Stromal cell of bone marrow (primary cell): ENCODE measurements around the gene THOC2.
A peak's percentile ranks its signal among the peaks of the same experiment; 100 is the strongest.
"Not testable (repeated sequence)": the region's sequence is repeated elsewhere in the genome, so short reads cannot be mapped to it uniquely, and the experiment has no call there.

Experiments
- DNase-seq: peaks from one replicate; pipeline ENCODE4 v3.0.0-alpha.2; 2012; ENCODE audit warnings: low read depth

Gene THOC2, protein sequence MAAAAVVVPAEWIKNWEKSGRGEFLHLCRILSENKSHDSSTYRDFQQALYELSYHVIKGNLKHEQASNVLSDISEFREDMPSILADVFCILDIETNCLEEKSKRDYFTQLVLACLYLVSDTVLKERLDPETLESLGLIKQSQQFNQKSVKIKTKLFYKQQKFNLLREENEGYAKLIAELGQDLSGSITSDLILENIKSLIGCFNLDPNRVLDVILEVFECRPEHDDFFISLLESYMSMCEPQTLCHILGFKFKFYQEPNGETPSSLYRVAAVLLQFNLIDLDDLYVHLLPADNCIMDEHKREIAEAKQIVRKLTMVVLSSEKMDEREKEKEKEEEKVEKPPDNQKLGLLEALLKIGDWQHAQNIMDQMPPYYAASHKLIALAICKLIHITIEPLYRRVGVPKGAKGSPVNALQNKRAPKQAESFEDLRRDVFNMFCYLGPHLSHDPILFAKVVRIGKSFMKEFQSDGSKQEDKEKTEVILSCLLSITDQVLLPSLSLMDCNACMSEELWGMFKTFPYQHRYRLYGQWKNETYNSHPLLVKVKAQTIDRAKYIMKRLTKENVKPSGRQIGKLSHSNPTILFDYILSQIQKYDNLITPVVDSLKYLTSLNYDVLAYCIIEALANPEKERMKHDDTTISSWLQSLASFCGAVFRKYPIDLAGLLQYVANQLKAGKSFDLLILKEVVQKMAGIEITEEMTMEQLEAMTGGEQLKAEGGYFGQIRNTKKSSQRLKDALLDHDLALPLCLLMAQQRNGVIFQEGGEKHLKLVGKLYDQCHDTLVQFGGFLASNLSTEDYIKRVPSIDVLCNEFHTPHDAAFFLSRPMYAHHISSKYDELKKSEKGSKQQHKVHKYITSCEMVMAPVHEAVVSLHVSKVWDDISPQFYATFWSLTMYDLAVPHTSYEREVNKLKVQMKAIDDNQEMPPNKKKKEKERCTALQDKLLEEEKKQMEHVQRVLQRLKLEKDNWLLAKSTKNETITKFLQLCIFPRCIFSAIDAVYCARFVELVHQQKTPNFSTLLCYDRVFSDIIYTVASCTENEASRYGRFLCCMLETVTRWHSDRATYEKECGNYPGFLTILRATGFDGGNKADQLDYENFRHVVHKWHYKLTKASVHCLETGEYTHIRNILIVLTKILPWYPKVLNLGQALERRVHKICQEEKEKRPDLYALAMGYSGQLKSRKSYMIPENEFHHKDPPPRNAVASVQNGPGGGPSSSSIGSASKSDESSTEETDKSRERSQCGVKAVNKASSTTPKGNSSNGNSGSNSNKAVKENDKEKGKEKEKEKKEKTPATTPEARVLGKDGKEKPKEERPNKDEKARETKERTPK (N-terminal part only)

DNA sequence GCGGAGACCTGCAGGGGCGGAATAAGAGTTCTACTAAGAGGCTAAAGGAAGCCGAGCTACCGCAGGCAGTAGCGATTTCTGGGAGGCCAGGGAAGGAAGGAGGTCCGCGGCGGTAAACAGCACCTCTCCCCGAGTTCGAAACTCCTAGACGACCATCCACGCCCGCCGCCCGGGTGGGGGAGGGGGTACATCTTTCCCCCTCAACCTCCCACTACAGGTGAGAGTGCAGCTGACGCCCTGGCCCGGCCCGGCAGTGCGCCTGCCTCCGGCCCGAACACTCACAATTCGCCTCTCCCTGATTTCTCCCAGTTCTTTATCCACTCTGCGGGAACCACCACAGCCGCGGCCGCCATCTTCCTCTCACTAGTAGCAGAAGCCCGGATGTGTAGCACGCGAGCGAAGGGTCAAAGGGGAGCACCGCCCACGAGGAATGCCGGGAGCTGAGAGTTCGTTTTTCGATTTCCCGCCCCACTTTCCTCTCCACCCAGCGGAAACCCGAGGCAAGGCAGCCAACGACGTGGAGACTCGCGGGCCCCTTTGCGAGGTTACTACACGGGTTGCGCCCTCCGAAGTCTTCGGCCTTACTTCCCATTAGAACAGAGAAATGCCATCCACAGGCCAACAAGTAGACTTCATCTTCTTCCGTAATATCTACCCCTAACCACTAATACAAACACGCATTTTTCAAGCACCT, at the start of gene THOC2:
Gene THOC2, minus strand, starts transcription at position 383 of the 694 bp plus-strand sequence. Its CDS starts 30 bp downstream, at position 353.
- DNase-seq = peak; percentile 75

DNA sequence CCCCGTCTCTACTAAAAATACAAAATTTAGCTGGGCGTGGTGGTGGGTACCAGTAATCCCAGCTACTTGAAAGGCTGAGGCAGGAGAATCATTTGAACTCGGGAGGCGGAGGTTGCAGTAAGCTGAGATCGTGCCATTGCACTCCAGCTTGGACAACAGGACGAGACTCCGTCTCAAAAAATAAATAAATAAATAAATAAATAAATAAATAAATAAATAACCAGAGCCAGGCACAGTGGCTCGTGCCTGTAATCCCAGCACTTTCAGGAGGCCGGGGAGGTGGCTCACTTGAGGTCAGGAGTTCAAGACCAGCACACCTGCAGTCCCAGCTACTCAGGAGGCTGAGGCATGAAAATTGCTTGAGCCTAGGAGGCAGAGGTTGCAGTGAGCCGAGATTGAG, 48.9 kb upstream of the THOC2 start:
- not testable (repeated sequence) for DNase-seq

DNA sequence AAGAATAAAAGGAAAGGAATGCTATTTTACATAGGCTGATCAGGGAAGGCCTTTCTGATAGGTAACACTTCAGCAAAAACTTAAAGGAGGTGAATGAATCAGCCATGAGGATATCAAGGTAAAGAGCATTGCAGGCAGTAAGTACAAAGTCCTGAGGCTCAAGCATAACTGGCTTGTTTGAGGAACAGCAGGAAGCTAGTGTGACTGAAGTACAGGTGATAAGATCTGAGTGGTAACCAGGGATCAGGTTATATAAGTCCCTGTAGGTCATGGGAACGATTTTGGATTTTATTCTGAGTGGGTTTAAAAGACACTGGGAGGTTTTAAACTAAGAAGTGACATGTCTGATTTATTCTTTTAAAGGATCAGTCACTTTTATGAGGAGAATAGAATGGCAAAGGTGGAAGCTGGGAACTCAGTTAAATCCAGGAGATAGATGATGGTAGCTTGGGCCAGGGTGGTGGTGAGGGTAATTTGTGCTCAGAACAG, 47.1 kb upstream of the THOC2 start:
- no peak for DNase-seq

DNA sequence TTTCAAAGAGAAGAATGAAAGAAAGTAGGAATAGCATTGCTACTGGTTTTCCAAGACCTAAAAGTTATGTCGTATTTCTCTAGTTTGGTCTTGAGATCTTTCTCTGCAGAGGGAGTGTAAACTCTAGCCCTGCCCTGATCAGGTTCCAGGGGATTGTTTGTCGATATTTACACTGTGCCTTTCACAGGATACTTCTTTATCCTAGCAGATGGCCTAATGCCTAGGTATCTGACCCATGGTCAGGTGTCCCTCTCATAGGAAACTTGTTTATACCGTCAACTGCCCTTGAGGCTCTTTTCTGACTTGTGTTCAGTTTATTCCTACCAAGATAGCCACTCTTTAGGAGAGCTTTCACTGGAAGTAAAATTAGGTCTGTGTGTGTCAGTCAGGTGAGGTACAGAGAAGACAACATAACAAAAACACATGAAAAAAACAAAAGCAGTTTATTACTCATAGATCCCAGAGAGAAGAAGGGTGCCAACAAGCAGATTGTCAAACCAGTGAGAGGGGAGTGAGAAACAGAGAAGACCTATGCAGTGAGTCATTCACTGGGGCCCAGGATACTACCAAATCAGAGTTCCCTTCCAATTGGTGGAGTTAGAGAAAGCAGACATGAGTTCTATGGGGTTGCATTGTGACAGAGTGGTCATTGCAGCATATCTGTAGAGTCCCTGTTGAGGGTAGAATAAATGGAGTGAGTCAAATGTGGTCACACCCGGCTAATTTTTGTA, 40.6 kb upstream of the THOC2 start:
- DNase-seq = no peak

DNA sequence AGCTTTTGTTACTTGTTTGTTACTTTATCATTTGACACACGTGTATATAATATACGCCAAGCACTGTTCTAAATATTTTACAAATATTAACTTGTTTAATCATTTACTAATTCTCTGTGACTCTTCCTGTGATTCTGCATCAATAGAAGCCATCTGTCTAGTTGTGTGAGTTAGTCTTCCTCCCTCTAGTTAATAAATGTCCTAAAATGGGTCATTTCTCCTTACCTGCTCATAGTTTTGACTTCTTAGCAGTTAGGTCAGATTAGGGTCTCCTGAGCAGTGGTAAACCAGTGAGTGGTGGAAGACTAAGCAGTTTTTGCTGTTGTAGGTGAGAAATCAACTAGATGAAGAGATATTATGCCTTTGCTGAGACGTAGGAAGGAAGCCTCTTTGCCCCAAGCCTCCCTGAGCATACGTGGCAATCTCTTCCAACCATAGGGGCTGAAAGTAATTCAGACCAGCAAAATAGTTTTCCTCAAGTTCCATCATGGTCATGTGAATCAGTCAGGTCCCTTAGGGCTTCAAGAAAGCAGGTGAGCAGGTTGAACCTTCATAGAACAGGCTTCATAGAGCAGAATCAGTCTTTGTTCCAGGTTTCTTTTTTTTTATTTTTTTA, 38.7 kb upstream of the THOC2 start:
- no peak for DNase-seq

DNA sequence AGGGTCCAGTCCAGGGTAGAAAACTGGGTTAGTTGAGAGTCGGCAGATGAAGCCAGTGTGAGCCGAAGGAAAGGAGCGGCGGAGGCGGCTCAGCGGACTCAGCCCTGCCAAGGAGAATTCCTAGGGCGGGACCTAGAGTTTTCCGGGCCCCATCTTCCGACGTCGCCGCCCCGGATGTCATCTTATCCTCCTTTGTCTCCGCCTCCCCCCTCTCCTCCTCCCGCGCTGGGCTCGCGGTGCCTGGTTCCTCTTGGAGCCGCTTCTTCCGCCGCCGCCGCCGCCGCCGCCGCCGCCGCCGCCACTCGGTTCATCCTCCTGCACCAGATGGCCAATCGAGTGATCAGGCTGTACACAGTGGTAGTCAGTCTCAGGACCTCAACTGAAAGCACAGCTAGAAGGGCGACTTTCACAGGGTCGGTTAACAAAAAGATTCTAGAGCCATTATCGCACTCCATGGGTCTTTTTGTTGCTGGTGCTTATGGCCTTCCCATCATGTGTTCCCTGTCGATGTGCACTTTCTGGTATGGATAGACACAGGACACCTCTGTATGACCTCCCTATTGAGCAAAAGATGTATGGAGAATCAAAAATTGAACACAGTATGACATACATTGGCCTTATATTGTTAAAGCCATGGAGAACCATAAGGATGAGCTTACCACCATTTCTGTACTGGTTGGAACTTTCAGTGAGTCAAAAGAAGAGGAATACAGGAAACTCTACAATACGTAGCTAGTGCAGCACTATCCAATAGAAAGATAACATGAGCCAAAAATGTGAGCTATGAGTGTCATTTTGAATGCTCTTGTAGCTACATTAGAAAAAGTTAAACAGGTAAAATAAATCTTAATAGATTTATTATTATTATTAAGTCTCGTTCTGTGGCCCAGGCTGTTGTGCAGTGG, 32.4 kb upstream of the THOC2 start:
- DNase-seq = peak; percentile 77

DNA sequence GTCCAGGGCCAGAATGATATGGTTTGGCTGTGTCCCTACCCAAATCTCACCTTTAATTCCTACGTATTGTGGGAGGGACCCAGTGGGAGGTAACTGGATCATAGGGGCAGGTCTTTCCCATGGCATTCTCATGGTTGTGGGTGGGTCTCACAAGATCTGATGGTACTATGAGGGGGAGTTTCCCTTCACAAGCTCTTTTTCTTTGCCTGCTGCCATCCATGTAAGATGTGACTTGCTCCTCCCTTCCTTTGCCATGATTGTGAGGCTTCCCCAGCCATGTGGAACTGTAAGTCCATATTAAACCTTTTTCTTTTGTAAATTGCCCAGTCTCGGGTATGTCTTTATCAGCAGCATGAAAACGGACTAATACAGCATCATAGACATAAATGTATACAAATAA, 27.0 kb upstream of the THOC2 start:
- DNase-seq = not testable (repeated sequence)

DNA sequence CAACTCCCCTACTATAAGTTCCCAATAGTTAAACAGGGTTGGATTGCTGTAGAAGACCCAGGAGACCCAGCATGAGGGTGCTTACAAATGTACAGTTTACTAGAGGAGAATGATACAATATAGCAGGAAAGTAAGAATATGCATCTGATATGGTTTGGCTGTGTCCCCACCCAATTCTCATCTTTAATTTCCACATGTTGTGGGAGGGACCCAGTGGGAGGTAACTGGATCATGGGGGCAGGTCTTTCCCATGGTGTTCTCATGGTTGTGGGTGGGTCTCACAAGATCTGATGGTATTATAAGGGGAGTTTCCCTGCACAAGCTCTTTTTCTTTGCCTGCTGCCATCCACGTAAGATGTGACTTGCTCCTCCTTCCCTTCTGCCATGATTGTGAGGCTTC, 24.9 kb upstream of the THOC2 start:
- DNase-seq = not testable (repeated sequence)

DNA sequence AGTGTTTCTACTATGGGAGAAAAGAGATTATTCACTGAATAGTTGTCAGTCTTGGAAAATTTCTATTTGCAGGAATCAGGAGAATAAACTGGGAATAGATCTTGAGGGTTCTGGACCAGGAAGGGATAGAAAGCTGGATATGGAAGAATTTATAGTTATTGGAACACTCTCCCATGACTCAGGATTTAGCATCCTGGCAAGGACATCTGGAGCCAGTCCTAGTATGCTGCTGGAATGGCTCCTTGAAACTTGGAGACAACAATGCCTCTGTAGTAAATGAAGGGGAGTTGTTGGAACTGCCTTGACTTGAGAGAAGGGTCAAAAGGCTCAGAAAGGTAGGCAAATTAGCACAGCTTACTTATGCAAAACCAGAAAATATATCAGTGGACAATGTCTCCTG, 23.5 kb upstream of the THOC2 start:
- DNase-seq = peak; percentile 50

DNA sequence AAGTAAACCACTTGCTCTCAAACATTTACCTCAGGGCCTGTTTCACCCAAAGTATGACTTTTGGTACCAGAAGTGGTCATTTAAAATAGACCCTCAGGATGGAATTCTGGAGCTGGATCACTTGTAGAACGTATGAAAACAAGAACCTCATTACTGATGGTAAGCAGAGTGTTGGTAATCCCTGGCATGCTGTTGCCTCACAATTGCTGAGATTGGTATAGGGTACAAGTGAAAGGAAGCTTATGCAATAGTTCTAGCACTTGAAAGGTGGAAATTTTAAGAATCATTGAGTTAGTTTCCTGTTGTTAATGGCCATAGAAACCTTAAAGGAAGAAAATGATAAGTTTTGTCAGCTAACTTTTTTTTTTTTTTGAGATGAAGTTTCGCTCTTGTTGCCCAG, 22.3 kb upstream of the THOC2 start:
- no peak for DNase-seq

DNA sequence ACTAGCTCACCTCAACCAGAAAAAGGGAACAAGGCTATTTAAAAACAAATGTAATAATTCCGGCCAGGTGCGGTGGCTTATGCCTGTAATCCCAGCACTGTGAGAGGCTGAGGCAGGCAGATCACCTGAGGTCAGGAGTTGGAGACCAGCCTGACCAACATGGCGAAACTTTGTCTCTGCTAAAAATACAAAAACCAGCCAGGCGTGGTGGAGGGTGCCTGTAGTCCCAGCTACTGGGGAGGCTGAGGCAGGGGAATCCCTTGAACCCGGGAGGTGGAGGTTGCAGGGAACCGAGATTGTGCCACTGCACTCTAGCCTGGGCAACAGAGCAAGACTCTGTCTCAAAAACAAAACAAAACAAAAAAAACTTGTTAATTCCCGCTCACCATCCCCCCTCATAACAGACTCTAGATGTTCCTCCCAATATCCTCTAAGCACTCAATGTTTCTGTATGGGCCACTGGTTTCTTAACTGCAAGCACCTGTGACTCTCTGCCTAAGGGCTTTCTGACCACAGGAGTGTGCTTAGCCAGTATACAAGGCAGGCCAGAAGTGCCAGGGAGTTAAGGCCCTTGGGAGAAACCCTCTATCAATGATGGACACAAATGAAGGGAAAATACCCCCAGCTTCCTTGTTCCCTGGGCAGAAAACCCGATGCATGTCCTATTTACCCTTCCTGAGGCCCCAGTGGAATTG, 21.0 kb upstream of the THOC2 start:
- no peak for DNase-seq

DNA sequence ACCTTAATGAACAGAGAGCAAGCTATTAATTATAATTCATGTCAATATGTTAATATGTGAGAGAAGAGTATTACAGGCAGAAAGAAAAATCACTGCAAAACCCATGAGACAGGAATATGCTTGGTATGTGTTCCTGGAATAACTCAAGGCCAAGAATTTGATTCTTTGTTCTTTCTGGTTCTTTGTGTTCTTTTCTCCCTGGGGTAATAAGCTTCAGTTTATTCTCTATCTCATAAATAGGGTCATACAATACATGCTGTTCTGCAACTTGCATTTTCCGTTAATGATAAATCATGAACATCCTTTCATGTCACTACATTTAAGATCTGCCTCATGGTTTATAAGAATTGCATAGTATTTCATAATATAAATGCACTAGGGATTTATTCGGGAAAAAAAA, 16.8 kb upstream of the THOC2 start:
- no peak for DNase-seq

DNA sequence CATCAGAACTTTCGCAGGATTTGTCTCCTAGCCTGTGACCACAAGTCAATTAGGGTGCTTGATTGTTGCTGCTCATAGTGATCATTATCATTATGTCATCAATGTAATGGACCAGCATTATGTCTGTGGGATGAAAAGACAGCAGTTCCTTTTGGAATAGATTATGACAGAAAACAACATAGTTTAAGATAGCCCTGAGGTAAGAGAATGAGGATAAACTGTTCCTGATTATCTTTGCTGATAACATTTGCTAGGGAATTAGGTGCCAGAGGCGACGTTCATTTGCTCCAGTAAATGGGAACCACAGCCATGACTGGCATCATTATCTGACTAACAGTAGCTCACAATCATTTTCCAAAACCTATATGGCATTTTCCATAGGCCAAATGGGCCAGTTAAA, 12.7 kb upstream of the THOC2 start:
- DNase-seq = no peak

DNA sequence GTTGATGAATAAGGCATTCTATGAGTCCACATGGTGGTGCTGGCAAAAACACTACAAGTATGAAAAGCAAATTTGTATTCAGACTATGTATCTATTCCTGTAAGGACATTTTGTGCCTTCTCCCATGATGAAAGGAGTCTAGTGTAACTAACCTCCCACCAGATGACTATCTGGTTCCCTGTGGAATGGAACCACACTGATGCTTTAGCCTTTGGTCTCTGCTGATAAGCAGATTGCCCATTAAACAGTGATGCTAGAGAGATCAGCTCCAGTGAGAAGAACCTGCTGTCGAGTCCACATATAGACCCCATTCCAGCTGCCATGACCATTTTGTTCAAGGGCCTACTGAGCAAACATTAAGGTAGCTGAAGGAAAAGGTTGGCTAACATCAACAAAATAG, 10.5 kb upstream of the THOC2 start:
- DNase-seq = no peak

DNA sequence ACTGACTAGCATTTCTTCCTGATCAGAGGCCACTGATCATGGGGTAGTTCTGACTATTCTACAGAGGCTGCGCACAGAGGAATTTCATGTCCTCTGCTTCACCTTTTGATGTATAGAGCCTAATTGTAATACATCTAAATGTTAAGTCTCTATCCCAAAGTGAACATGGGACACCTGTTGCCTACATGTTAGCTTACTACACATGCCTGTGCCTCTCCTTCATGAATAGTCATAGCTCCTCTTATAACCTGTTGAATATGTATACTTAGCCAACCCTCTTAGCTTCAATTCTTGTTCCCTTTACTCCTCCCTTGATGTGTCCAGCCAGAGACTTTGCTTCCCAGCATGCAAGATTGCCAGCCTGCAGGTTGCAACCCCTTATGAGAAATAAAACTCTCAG, 9.6 kb upstream of the THOC2 start:
- no peak for DNase-seq

DNA sequence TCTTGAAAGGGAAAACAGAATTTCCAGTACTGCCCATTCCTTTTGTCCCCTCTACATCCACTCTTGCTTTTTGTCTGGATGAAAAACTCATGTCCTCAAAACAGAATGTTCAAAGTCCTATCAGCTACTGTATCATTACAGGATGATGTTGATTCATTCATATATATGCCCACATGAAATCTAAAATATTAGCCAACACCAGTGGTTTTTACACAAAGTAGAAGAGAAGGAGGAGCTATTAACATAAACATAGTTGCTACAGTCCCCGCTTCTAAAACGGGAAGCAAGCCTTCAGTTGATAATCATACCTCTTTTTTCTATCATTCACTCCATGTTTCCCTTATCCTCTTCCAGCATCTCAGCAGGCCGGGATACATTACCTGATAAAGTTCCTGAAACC, 7.7 kb upstream of the THOC2 start:
- no peak for DNase-seq

DNA sequence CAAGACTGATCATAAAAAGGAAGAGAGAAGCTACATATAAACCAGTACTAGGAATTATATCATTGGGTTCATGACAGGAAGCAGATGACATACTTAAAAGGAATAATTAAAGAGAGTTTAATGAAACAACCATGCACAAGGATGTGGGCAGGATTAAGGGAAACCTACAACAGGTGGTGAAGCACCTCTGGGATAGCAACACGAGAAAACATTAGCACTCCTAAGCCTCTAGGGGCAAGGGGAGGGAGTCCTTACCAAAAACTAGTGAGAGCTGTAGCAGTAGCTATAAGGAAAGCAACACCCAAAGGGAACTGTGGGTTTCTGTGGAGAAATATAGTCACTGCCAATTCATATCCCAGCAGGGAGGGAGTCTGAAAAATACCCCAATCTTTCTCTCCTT, 7.2 kb upstream of the THOC2 start:
- DNase-seq = no peak

DNA sequence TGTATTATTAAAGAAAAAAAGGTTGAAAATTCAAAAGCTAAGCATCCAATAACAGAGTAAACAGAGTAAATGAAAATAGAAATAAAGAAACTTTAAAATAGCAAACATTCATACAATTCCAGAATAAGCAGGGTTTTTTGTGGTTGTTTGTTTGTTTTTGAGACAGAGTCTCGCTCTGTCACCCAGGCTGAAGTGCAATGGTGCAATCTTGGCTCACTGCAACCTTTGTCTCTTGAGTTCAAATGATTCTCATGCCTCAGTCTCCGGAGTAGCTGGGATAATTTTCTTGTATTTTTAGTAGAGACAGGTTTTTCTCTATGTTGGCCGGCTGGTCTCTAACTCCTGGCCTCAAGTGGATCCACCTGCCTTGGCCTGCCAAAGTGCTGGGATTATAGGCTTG, 6.6 kb upstream of the THOC2 start:
- DNase-seq = no peak
